ENCODE measurements around the gene WNT2B. TPM values are rescaled to one million over a fixed set of nuclear protein-coding genes. Genes with fewer than 3 reads are reported as not detected.

The WNT2B gene
- total RNA-seq, 4 donors from 2014 or later, result 2.8 to 4.8 (median 3.6) TPM

GRCh38 chr1:112518186-112518585 is 9.4 kb downstream of the WNT2B start:
- Histone ChIP-seq H3K36me3 (peaks cover 0 to 21% of the 10 kb centered on the region in 2 donors), H3K9me3 (no peaks in the 10 kb centered on the region), H3K4me1 (peaks cover 0 to 14% (median 3%) of the 10 kb centered on the region in 3 donors), H3K4me3 (no peak overlapping the region), H3K27me3 (no peaks in the 10 kb centered on the region), H3K27ac (no peak overlapping the region)
- WGBS, 2 donors (ENCODE audit: low coverage in 1 of 2), result 33% methylated on average over 2 of the region's 2 CpGs; no CpG with 5 or more reads in 1 of the 2 donors
- TF ChIP-seq POLR2AphosphoS5 (IDR thresholded peaks at IDR 0.05), result no peak
- no peak for TF ChIP-seq POLR2A (IDR thresholded peaks at IDR 0.05)
- no peak for TF ChIP-seq EP300 (IDR thresholded peaks at IDR 0.05)
- no peak for TF ChIP-seq CTCF (IDR thresholded peaks at IDR 0.05)
- ATAC-seq, result no peak

GRCh38 chr1:112520166-112520565 is 11.4 kb downstream of the WNT2B start:
- no peaks in the 10 kb centered on the region for H3K9me3 ChIP-seq
- ATAC-seq, result no peak
- no peak overlapping the region for H3K4me3 ChIP-seq
- no peaks in the 10 kb centered on the region for H3K27me3 ChIP-seq
- no peak for TF ChIP-seq EP300 (IDR thresholded peaks at IDR 0.05)
- no peak for TF ChIP-seq CTCF (IDR thresholded peaks at IDR 0.05)
- no peak for TF ChIP-seq POLR2A (IDR thresholded peaks at IDR 0.05)
- WGBS, 2 donors (ENCODE audit: low coverage in 1 of 2), result 90% methylated on average over 8 of the region's 9 CpGs; no CpG with 5 or more reads in 1 of the 2 donors
- H3K36me3 ChIP-seq, result peaks cover 0 to 34% of the 10 kb centered on the region in 2 donors
- peaks cover 0 to 10% (median 3%) of the 10 kb centered on the region in 3 donors for H3K4me1 ChIP-seq
- H3K27ac ChIP-seq, result no peak overlapping the region

- no peak for ATAC-seq
- peaks cover 0 to 51% of the 10 kb centered on the region in 2 donors for H3K36me3 ChIP-seq
- no peaks in the 10 kb centered on the region for H3K4me1 ChIP-seq
Measured at GRCh38 chr1:112522621-112523020, 13.9 kb downstream of the WNT2B start.

GRCh38 chr1:112524251-112524650 is 15.5 kb downstream of the WNT2B start:
- Histone ChIP-seq H3K9me3 (no peaks in the 10 kb centered on the region), H3K27ac (no peak overlapping the region), H3K36me3 (peaks cover 0 to 60% of the 10 kb centered on the region in 2 donors), H3K4me1 (no peaks in the 10 kb centered on the region), H3K4me3 (no peak overlapping the region), H3K27me3 (no peaks in the 10 kb centered on the region)
- no peak for ATAC-seq
- TF ChIP-seq EP300 (IDR thresholded peaks at IDR 0.05) (no peak), CTCF (IDR thresholded peaks at IDR 0.05) (no peak), POLR2AphosphoS5 (IDR thresholded peaks at IDR 0.05) (no peak), POLR2A (IDR thresholded peaks at IDR 0.05) (no peak)
- WGBS, 2 donors (ENCODE audit: low coverage in 1 of 2), result 17% methylated on average over 1 of the region's 8 CpGs; no CpG with 5 or more reads in 1 of the 2 donors

More at GRCh38 chr1:112522621-112523020, 13.9 kb downstream of the WNT2B start:
- TF ChIP-seq POLR2A (IDR thresholded peaks at IDR 0.05) (no peak), EP300 (IDR thresholded peaks at IDR 0.05) (no peak), POLR2AphosphoS5 (IDR thresholded peaks at IDR 0.05) (no peak), CTCF (IDR thresholded peaks at IDR 0.05) (no peak)
- no peaks in the 10 kb centered on the region for H3K27me3 ChIP-seq
- no peak overlapping the region for H3K4me3 ChIP-seq
- H3K27ac ChIP-seq, result no peak overlapping the region
- 100% methylated on average over 1 of the region's 1 CpG; no CpG with 5 or more reads in 1 of the 2 donors for WGBS, 2 donors (ENCODE audit: low coverage in 1 of 2)
- no peaks in the 10 kb centered on the region for H3K9me3 ChIP-seq

GRCh38 chr1:112524986-112525385 is 16.2 kb downstream of the WNT2B start:
- Histone ChIP-seq H3K27me3 (no peaks in the 10 kb centered on the region), H3K36me3 (peaks cover 0 to 63% of the 10 kb centered on the region in 2 donors), H3K27ac (no peak overlapping the region), H3K4me1 (no peaks in the 10 kb centered on the region), H3K9me3 (no peaks in the 10 kb centered on the region), H3K4me3 (no peak overlapping the region)
- ATAC-seq, result no peak
- WGBS, 2 donors (ENCODE audit: low coverage in 1 of 2), result 92 to 100% methylated on average over 1 of the region's 1 CpG
- no peak for TF ChIP-seq CTCF (IDR thresholded peaks at IDR 0.05)
- TF ChIP-seq POLR2A (IDR thresholded peaks at IDR 0.05), result no peak
- TF ChIP-seq EP300 (IDR thresholded peaks at IDR 0.05), result no peak
- no peak for TF ChIP-seq POLR2AphosphoS5 (IDR thresholded peaks at IDR 0.05)

All from gastroesophageal sphincter (tissue), 4 donors.